ENCODE results near the gene PDZD2.

- TF ChIP-seq POLR2A (IDR thresholded peaks at IDR 0.05; ENCODE audit: low read depth, low read length) (no peak), CTCF (IDR thresholded peaks at IDR 0.05; ENCODE audit: extremely low read depth in 1 of 2, insufficient read depth in 1 of 2, low read depth in 1 of 2, low read length in 2 of 2) (no peak), EZH2 (IDR thresholded peaks at IDR 0.05; ENCODE audit: borderline replicate concordance, low read depth, low read length, severe bottlenecking) (no peak), POLR2AphosphoS5 (IDR thresholded peaks at IDR 0.05; ENCODE audit: insufficient read depth, low read depth, low read length) (no peak), MYC (IDR thresholded peaks at IDR 0.05; ENCODE audit: low read depth, low read length) (no peak), MAX (IDR thresholded peaks at IDR 0.05; ENCODE audit: insufficient read depth, insufficient read length) (no peak)
Measured at GRCh38 chr5:31776976-31777651, 138.2 kb downstream of the PDZD2 start.

All from endothelial cell of umbilical vein (primary cell).